ENCODE measurements around the gene SDHD. TPM values are rescaled to one million over a fixed set of nuclear protein-coding genes. Genes with fewer than 3 reads are reported as not detected.
"Not testable (repeated sequence)": the region's sequence is repeated elsewhere in the genome, so short reads cannot be mapped to it uniquely, and the experiment has no call there.

The SDHD gene
- polyA plus RNA-seq, 1 of the 3 experiments (the other 2 are of a cell fraction): 169 TPM

- Histone ChIP-seq H4K20me1 (ENCODE audit: insufficient read depth) (0 out of 2 replicates have a peak, but pooled peaks cover 3% of the 10 kb centered on the region), H3K9me2 (no peaks in the 10 kb centered on the region), H2AFZ (ENCODE audit: low read depth) (no peak overlapping the region), H3K9ac (no peak overlapping the region), H3K4me1 (ENCODE audit: control insufficient read depth in 1 of 2, insufficient read depth in 2 of 2, low read depth in 1 of 2, low read length in 1 of 2) (peaks cover 0 to 12% of the 10 kb centered on the region in 2 experiments; a peak in 2 of 4 replicates), H3K27me3 (ENCODE audit: insufficient read depth) (no peaks in the 10 kb centered on the region), H3K36me3 (replicated peaks in 1 of 2; ENCODE audit: control insufficient read depth in 1 of 2, insufficient read depth in 2 of 2, low read length in 1 of 2) (peaks cover 53 to 71% of the 10 kb centered on the region in 2 experiments), H3K79me2 (ENCODE audit: insufficient read depth) (peaks cover 6% of the 10 kb centered on the region; the same call in 1 of the 2 replicates), H3K4me3 (ENCODE audit: low read depth in 2 of 2, low read length in 1 of 2) (no peak overlapping the region), H3F3A (replicated peaks; ENCODE audit: insufficient read depth) (peaks cover 22% of the 10 kb centered on the region), H3K9me3 (no peaks in the 10 kb centered on the region), H3K4me2 (no peak overlapping the region), H3K27ac (ENCODE audit: low read depth in 2 of 2, low read length in 1 of 2) (no peak overlapping the region)
- ChIA-PET POLR2A (no interaction called here), CTCF (interaction anchor here (1.0 kb wide), 1 partner anchor 8 kb away, joined by 3 read pairs; no protein-coding TSS in a partner anchor)
- TF ChIP-seq TCF12 (IDR thresholded peaks at IDR 0.05) (no peak), USF2 (IDR thresholded peaks at IDR 0.05; ENCODE audit: borderline replicate concordance, low read depth, low read length) (no peak), FOSL2 (IDR thresholded peaks at IDR 0.05; ENCODE audit: borderline replicate concordance, low read depth) (no peak), MXI1 (IDR thresholded peaks at IDR 0.05; ENCODE audit: low read depth, low read length) (no peak), GATA2 (CRISPR knock-in tag; IDR thresholded peaks at IDR 0.05) (no peak), TEAD4 (IDR thresholded peaks at IDR 0.05; ENCODE audit: borderline replicate concordance, insufficient read depth) (no peak), CHD2 (IDR thresholded peaks at IDR 0.05; ENCODE audit: low read length, partially characterized antibody) (no peak)
- DNase-seq: no peak
- 98% methylated on average over 4 of the region's 4 CpGs for WGBS (ENCODE audit: low lambda C conversion rate)
These were observed 41.7 kb upstream of the SDHD start for GRCh38 chr11:112044961-112045360.

- CTCF ChIA-PET: not testable (repeated sequence)
These were observed 40.0 kb upstream of the SDHD start for GRCh38 chr11:112046647-112047046.

GRCh38 chr11:112048256-112048655, 38.4 kb upstream of the SDHD start:
- POLR2A ChIA-PET; CTCF ChIA-PET; H3K79me2 ChIP-seq (ENCODE audit: insufficient read depth); DNase-seq; H3K9me2 ChIP-seq; H3K27me3 ChIP-seq (ENCODE audit: insufficient read depth); H3K9ac ChIP-seq; H2AFZ ChIP-seq (ENCODE audit: low read depth); H3K9me3 ChIP-seq; H3K4me3 ChIP-seq (ENCODE audit: low read depth in 2 of 2, low read length in 1 of 2); H4K20me1 ChIP-seq (ENCODE audit: insufficient read depth): not testable (repeated sequence)
- peak overlapping the region; percentile 49; the same call in 1 of the 2 replicates for H3K4me2 ChIP-seq
- H3F3A ChIP-seq (replicated peaks; ENCODE audit: insufficient read depth): peaks cover 15% of the 10 kb centered on the region
- peaks cover 58 to 90% of the 10 kb centered on the region in 2 experiments for H3K36me3 ChIP-seq (replicated peaks in 1 of 2; ENCODE audit: control insufficient read depth in 1 of 2, insufficient read depth in 2 of 2, low read length in 1 of 2)
- H3K4me1 ChIP-seq (ENCODE audit: control insufficient read depth in 1 of 2, insufficient read depth in 2 of 2, low read depth in 1 of 2, low read length in 1 of 2): peaks cover 0 to 12% of the 10 kb centered on the region in 2 experiments; a peak in 2 of 4 replicates
- H3K27ac ChIP-seq (ENCODE audit: low read depth in 2 of 2, low read length in 1 of 2): peak overlapping the region in 1 of 2 experiments; percentile 61; a peak in 2 of 4 replicates
- 96% methylated on average over 3 of the region's 3 CpGs for WGBS (ENCODE audit: low lambda C conversion rate)

More at GRCh38 chr11:112046647-112047046, 40.0 kb upstream of the SDHD start:
- DNase-seq; H3K4me2 ChIP-seq; H3K27ac ChIP-seq (ENCODE audit: low read depth in 2 of 2, low read length in 1 of 2); H3K9me3 ChIP-seq; H3K79me2 ChIP-seq (ENCODE audit: insufficient read depth); H2AFZ ChIP-seq (ENCODE audit: low read depth); H3K27me3 ChIP-seq (ENCODE audit: insufficient read depth); H3K9ac ChIP-seq; H3K9me2 ChIP-seq; H4K20me1 ChIP-seq (ENCODE audit: insufficient read depth); H3K4me3 ChIP-seq (ENCODE audit: low read depth in 2 of 2, low read length in 1 of 2); POLR2A ChIA-PET: not testable (repeated sequence)
- 96% methylated on average over 2 of the region's 2 CpGs for WGBS (ENCODE audit: low lambda C conversion rate)
- Histone ChIP-seq H3F3A (replicated peaks; ENCODE audit: insufficient read depth) (peaks cover 18% of the 10 kb centered on the region), H3K36me3 (replicated peaks in 1 of 2; ENCODE audit: control insufficient read depth in 1 of 2, insufficient read depth in 2 of 2, low read length in 1 of 2) (peaks cover 57 to 82% of the 10 kb centered on the region in 2 experiments), H3K4me1 (ENCODE audit: control insufficient read depth in 1 of 2, insufficient read depth in 2 of 2, low read depth in 1 of 2, low read length in 1 of 2) (peaks cover 0 to 12% of the 10 kb centered on the region in 2 experiments; a peak in 2 of 4 replicates)
